ENCODE measurements around the gene FOXR1. TPM values are rescaled to one million over a fixed set of nuclear protein-coding genes. Genes with fewer than 3 reads are reported as not detected.
"Not testable (repeated sequence)": the region's sequence is repeated elsewhere in the genome, so short reads cannot be mapped to it uniquely, and the experiment has no call there.

FOXR1 gene
- total RNA-seq, 1 donor from 2014 or later = not detected

DNA sequence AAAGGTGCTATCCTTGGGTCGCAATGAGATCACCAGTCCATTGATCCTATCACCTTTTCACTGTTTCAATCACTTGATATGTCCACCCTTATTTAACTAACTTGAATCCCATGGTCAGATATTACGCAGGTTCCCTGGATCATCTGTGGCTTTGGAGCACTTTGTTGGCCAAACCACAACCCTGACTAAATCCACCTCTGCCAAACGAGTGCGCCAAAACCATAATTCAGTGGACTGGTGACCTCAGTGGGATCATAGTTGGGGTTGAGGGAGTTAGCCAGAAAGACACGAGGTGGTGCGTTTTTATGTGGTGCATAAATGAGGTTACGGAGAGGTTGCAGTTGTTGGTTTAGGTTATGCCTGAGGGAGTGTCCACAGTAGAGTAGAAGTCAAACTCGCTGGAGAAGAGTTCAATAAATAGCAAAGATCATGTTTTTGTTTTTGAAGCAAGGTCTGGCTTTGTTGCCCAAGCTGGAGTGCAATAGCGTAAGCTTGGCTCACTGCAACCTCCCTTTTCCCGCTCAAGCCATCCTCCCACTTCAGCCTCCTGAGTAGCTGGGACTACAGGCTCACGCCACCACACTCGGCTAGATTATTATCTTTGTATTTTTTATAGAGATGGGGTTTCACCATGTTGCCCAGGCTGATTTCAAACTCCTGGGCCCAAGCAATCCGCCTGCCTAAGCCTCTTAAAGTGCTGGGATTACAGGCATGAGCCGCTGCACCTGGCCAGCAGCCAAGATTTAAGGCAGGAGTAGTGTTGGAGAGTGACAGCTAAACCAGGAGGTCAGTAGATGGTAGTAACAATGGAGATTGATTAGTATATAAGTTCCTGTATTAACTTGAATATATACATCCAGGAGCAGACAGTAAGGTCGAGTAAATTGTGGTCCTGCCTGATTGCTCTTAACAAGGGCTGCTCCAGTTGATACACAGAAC, 4.5 kb downstream of the FOXR1 start:
- intact Hi-C loops (cut with micrococcal nuclease) = no loop called here

DNA sequence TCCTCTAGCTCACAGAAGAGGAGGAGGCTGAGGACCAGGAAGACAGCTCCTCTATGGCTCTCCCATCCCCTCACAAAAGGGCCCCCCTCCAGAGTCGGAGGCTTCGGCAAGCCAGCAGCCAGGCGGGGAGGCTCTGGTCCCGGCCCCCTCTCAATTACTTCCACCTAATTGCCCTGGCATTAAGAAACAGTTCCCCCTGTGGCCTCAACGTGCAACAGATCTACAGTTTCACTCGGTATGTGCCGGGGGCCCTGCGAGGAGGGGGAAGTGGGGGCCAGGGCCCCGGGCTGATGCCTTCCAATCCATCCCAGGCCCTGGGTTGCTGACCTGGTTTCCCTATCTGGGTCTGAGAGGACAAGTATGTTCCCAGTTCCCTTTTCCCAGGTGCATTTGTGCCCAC, 7.9 kb downstream of the FOXR1 start:
- DNase-seq (no peak), ATAC-seq (ENCODE audit: low read depth) (no peak)
- TF ChIP-seq, protein P1, sequence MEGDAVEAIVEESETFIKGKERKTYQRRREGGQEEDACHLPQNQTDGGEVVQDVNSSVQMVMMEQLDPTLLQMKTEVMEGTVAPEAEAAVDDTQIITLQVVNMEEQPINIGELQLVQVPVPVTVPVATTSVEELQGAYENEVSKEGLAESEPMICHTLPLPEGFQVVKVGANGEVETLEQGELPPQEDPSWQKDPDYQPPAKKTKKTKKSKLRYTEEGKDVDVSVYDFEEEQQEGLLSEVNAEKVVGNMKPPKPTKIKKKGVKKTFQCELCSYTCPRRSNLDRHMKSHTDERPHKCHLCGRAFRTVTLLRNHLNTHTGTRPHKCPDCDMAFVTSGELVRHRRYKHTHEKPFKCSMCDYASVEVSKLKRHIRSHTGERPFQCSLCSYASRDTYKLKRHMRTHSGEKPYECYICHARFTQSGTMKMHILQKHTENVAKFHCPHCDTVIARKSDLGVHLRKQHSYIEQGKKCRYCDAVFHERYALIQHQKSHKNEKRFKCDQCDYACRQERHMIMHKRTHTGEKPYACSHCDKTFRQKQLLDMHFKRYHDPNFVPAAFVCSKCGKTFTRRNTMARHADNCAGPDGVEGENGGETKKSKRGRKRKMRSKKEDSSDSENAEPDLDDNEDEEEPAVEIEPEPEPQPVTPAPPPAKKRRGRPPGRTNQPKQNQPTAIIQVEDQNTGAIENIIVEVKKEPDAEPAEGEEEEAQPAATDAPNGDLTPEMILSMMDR (IDR thresholded peaks at IDR 0.05) = no peak
- Mint-ChIP-seq H3K9me3 (no peaks in the 10 kb centered on the region), H3K4me3 (no peak overlapping the region), H3K27ac (no peak overlapping the region), H3K27me3 (peaks cover 21% of the 10 kb centered on the region), H3K4me1 (no peaks in the 10 kb centered on the region), H3K36me3 (ENCODE audit: low read depth) (no peaks in the 10 kb centered on the region)
- CTCF ChIA-PET = no interaction called here
- intact Hi-C loops (cut with micrococcal nuclease) = no loop called here
- POLR2A ChIA-PET = no interaction called here

More for the DNA sequence above, 4.5 kb downstream of the FOXR1 start:
- H3K4me3 Mint-ChIP-seq = no peak overlapping the region
- H3K9me3 Mint-ChIP-seq = no peaks in the 10 kb centered on the region
- TF ChIP-seq, protein P1 (IDR thresholded peaks at IDR 0.05) = no peak
- ATAC-seq (ENCODE audit: low read depth) = no peak
- ChIA-PET CTCF (no interaction called here), POLR2A (no interaction called here)
- H3K27me3 Mint-ChIP-seq = peaks cover 25% of the 10 kb centered on the region
- DNase-seq = no peak
- no peak overlapping the region for H3K27ac Mint-ChIP-seq
- no peaks in the 10 kb centered on the region for H3K36me3 Mint-ChIP-seq (ENCODE audit: low read depth)
- no peaks in the 10 kb centered on the region for H3K4me1 Mint-ChIP-seq

DNA sequence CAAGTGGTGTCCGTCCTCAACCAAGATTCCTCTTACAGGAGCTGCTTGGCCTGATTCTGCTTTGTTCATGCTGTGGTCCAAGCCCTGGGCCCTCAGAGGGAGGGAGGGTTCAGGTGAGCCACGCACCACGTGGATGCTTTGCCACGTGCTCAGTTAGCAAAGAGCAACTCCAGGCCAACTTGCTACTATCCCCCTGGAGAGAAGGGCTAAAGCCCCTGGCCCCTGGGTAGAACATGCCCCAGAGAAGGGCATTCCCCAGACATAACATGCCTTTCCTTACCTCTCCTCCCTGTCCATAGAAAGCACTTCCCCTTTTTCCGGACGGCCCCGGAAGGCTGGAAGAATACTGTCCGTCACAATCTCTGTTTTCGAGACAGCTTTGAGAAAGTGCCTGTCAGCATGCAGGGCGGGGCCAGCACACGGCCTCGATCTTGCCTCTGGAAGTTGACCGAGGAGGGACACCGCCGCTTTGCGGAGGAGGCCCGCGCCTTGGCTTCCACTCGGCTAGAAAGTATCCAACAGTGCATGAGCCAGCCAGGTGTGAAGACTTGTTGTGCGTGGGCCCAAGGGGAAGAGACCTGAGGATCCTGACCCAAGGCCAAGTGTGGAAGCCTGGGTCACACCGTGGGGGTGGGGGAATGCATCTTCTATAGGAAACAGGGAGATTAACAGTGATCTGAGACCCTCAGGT, 8.8 kb downstream of the FOXR1 start:
- TF ChIP-seq, protein P1 (IDR thresholded peaks at IDR 0.05) = no peak
- POLR2A ChIA-PET = interaction anchor here (0.5 kb wide), 1 partner anchor 37 kb away, joined by 3 read pairs; no protein-coding TSS in a partner anchor
- ATAC-seq (ENCODE audit: low read depth) (no peak), DNase-seq (no peak)
- Mint-ChIP-seq H3K4me3 (no peak overlapping the region), H3K36me3 (ENCODE audit: low read depth) (no peaks in the 10 kb centered on the region), H3K9me3 (no peaks in the 10 kb centered on the region), H3K27ac (no peak overlapping the region), H3K4me1 (no peaks in the 10 kb centered on the region), H3K27me3 (peaks cover 15% of the 10 kb centered on the region)
- intact Hi-C loops (cut with micrococcal nuclease) = no loop called here
- CTCF ChIA-PET = no interaction called here

DNA sequence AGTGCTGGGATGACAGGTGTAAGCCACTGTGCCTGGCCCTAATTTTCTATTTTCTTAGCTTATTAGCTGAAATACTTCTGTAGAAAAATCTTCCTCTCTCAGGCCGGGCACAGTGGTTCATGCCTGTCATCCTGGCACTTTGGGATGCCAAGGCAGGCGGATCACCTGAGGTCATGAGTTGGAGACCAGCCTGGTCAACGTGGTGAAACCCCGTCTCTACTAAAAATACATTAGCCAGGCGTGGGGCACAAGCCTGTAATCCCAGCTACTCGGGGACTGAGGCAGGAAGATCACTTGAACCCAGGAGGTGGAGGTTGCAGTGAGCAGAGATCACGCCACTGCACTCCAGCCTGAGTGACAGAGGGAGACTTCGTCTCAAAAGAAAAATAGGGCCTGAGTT, 12.8 kb downstream of the FOXR1 start:
- CTCF ChIA-PET; intact Hi-C loops (cut with micrococcal nuclease); H3K27ac Mint-ChIP-seq; DNase-seq; POLR2A ChIA-PET; H3K4me3 Mint-ChIP-seq; H3K27me3 Mint-ChIP-seq; H3K4me1 Mint-ChIP-seq; H3K36me3 Mint-ChIP-seq (ENCODE audit: low read depth); ATAC-seq (ENCODE audit: low read depth); H3K9me3 Mint-ChIP-seq: not testable (repeated sequence)

- ATAC-seq (ENCODE audit: low read depth) (no peak), DNase-seq (no peak)
- no peak overlapping the region for H3K27ac Mint-ChIP-seq
- no peaks in the 10 kb centered on the region for H3K27me3 Mint-ChIP-seq
- H3K9me3 Mint-ChIP-seq = no peaks in the 10 kb centered on the region
- intact Hi-C loops (cut with micrococcal nuclease) = no loop called here
- H3K4me3 Mint-ChIP-seq = no peak overlapping the region
- ChIA-PET POLR2A (no interaction called here), CTCF (no interaction called here)
- TF ChIP-seq, protein P1 (IDR thresholded peaks at IDR 0.05) = no peak
- no peaks in the 10 kb centered on the region for H3K4me1 Mint-ChIP-seq
- no peaks in the 10 kb centered on the region for H3K36me3 Mint-ChIP-seq (ENCODE audit: low read depth)
Observed at GRCh38 chr11:118984825-118985224, 13.3 kb downstream of the FOXR1 start.

Measured in activated B cell treated with CpG ODN at 0.5 μM for 24 hours (primary cell).